C4-2B (cell line): Measurements from ENCODE around the gene SLC13A1.

Experiments used
- H3K27ac ChIP-seq: fragments of 450-650 bp; 2 replicates; pipeline ENCODE4 v1.5.1; 2017
- CTCF ChIP-seq: fragments of 450-650 bp; conservative IDR thresholded peaks from 2 replicates; pipeline ENCODE4 v1.5.1; 2017; ENCODE audit warnings: mild to moderate bottlenecking
- ZFX ChIP-seq: fragments of 450-650 bp; IDR thresholded peaks from 2 replicates; pipeline ENCODE4 v1.6.1; 2017

SLC13A1 gene

GRCh38 chr7:123126691-123127090, 73.1 kb downstream of the SLC13A1 start:
- TF ChIP-seq ZFX (no peak), CTCF (no peak)
- no peak overlapping the region for H3K27ac ChIP-seq

GRCh38 chr7:123126171-123126570, 73.6 kb downstream of the SLC13A1 start:
- H3K27ac ChIP-seq = no peak overlapping the region
- TF ChIP-seq CTCF (no peak), ZFX (no peak)

- H3K27ac ChIP-seq = no peak overlapping the region
- TF ChIP-seq CTCF = no peak
- TF ChIP-seq ZFX = no peak
Measured at GRCh38 chr7:123125231-123125630, 74.5 kb downstream of the SLC13A1 start.

GRCh38 chr7:123122916-123123315, 76.9 kb downstream of the SLC13A1 start:
- TF ChIP-seq ZFX (no peak), CTCF (no peak)
- H3K27ac ChIP-seq = no peak overlapping the region

- H3K27ac ChIP-seq = no peak overlapping the region
- TF ChIP-seq CTCF (no peak), ZFX (no peak)
Measured at GRCh38 chr7:123120286-123120685, 79.5 kb downstream of the SLC13A1 start.

GRCh38 chr7:123115331-123115730, 84.4 kb downstream of the SLC13A1 start:
- TF ChIP-seq ZFX = no peak
- no peak for TF ChIP-seq CTCF
- no peak overlapping the region for H3K27ac ChIP-seq

GRCh38 chr7:123114288-123114687, 85.5 kb downstream of the SLC13A1 start:
- no peak overlapping the region for H3K27ac ChIP-seq
- TF ChIP-seq CTCF (no peak), ZFX (no peak)

- no peak overlapping the region for H3K27ac ChIP-seq
- TF ChIP-seq CTCF (no peak), ZFX (no peak)
Measured at GRCh38 chr7:123112833-123113232, 86.9 kb downstream of the SLC13A1 start.
